Muscle of arm (tissue), 12 donors: ENCODE results near the gene MSI1. TPM values are rescaled to one million over a fixed set of nuclear protein-coding genes. Genes with fewer than 3 reads are reported as not detected.

ENCODE experiments used
- DNase-seq: peaks from one replicate; pipeline ENCODE4 v3.0.0-alpha.2; 2013
- polyA plus RNA-seq, 12 donors: library from polyadenylated mRNA; unstranded; fragments of 120-200 nt; gene quantifications; one replicate each; pipeline ENCODE4 v1.2.1, GENCODE V29; 2013; ENCODE audit not compliant: insufficient read length in 12 of 12

The MSI1 gene
- polyA plus RNA-seq, 12 donors = 3.0 to 6.5 (median 4.0) TPM; not detected in 1

DNA sequence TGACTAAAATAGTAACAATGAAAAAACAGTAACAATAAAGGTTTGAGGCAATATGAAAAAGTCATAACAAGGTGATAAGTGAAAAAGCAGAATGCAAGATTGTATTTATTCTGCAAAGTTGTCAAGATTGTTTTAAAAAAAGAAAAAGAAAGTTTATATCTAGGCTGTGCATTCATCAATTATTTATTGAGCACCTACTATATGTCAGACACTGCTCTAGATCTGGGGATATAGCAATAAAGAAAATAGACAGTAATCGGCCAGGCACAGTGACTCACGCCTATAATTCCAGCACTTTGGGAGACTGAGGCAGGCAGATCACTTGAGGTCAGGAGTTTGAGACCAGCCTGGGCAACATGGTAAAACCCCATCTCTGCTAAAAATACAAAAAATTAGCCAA is 45.2 kb downstream of the MSI1 start:
- DNase-seq = no peak

- DNase-seq = no peak
Observed at GRCh38 chr12:120321382-120322202, 47.4 kb downstream of the MSI1 start.

GRCh38 chr12:120317224-120318105 is 51.5 kb downstream of the MSI1 start:
- DNase-seq = peak; percentile 97

DNA sequence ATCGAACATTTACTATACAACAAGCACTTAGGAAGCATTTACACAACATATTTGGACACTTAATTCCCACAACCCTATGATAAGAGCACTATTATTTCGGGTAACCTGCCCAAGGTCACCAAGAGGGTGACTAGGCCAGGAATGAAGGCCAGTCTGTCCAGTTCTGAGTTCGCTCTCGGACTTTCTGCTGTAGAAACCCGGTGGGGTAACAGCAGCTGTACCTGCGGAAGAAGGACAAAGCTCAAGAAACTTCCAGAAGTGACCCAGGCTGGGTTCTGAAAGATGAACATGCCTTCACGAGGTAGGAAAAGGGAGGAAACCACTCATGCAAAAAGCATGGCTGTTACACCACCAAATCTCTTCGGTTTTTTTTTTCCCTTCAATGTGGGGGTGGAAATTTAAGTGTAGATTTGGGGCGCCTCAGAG is 52.2 kb downstream of the MSI1 start:
- no peak for DNase-seq

GRCh38 chr12:120314220-120314619 is 54.7 kb downstream of the MSI1 start:
- no peak for DNase-seq

- peak; percentile 94 for DNase-seq
Observed at GRCh38 chr12:120301962-120302815, 66.8 kb downstream of the MSI1 start, which contains the start of gene SIRT4. Gene SIRT4, plus strand, starts transcription at chr12:120302321. Its CDS starts 1,241 bp downstream, at chr12:120303562.

DNA sequence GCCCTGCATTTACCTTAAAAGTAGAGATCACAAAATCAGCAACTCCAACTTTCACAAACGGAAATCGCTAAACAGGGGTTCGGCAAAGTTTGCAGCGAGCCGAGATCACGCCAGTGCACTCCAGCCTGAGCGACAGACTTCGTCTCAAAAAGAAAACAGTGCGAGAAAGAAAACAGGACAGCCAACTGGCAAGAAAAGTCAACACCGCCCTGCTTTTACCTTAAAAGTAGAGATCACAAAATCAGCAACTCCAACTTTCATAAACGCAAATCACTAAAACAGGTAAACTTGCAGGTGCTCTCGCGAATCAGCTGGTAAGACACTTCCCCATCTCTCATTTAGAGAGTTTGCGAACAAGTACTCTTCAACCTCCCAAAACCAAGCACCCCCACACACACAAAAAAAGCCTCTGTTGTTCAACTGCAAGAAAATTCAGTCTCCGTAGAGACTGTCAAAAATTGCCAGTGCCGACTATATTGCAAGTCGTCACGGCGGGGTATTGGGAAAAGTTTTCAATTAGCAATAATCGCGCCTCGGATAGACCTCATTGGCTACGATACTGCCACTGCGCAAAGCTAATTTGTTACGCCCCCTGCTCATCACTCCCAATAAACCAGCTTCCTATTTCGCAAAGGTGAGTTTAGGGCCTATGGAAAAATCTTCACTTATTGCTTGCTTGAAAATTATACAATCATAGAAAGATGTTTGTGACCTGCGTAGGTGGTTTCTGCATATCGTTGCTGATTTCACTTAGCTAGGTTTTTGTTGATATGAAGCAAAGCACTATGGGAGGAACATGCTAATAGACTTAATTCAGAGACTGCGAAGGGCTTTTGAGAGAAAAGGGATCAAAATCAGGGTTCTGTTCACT is 76.1 kb downstream of the MSI1 start, which contains the start of gene RNU4-1:
Gene RNU4-1, minus strand, starts transcription at position 577 of the 871 bp plus-strand sequence.
- peak; percentile 89 for DNase-seq

- DNase-seq = no peak
Observed at GRCh38 chr12:120292411-120292660, 76.6 kb downstream of the MSI1 start.

Other genes starting within 250 kb of the MSI1 start
- 10 to 100 TPM in 11 of 12 donors, not detected in 1; 33.5 to 47.4 (median 39.5) TPM for gene GCN1, start 174.4 kb downstream of the MSI1 start, polyA plus RNA-seq
- 1,000 to 10,000 TPM in 11 of 12 donors, not detected in 1; 2,616 to 4,293 (median 3,683) TPM for gene RPLP0, start 168.1 kb downstream of the MSI1 start, polyA plus RNA-seq
- gene PXN, start 103.4 kb downstream of the MSI1 start, polyA plus RNA-seq = 100 to 1,000 TPM in 11 of 12 donors, 10 to 100 TPM in 1; 99.4 to 450 (median 171) TPM
- 1 to 10 TPM in 1 of 12 donors, not detected in 11; 1.8 TPM for gene RNU4-2, start 77.3 kb downstream of the MSI1 start, polyA plus RNA-seq
- not detected for gene RNU4-1, start 75.9 kb downstream of the MSI1 start, polyA plus RNA-seq
- gene SIRT4, start 66.8 kb downstream of the MSI1 start, polyA plus RNA-seq = 1 to 10 TPM in 10 of 12 donors, not detected in 2; 2.0 to 6.6 (median 4.3) TPM
- gene PLA2G1B, start 41.4 kb downstream of the MSI1 start, polyA plus RNA-seq = under 1 TPM in 1 of 12 donors, not detected in 11; 0.55 TPM
- 100 to 1,000 TPM in 6 of 12 donors, 10 to 100 TPM in 5, not detected in 1; 80.1 to 195 (median 107) TPM for gene COX6A1, start 68.9 kb upstream of the MSI1 start, polyA plus RNA-seq
- 10 to 100 TPM in 11 of 12 donors, not detected in 1; 16.8 to 43.3 (median 35.4) TPM for gene TRIAP1, start 77.2 kb upstream of the MSI1 start, polyA plus RNA-seq
- 10 to 100 TPM in 11 of 12 donors, not detected in 1; 10.6 to 22.1 (median 16.9) TPM for gene GATC, start 77.3 kb upstream of the MSI1 start, polyA plus RNA-seq
- gene SRSF9, start 100.6 kb upstream of the MSI1 start, polyA plus RNA-seq = 100 to 1,000 TPM in 4 of 12 donors, 10 to 100 TPM in 8; 72.6 to 467 (median 93.0) TPM
- 100 to 1,000 TPM in 11 of 12 donors, not detected in 1; 258 to 571 (median 356) TPM for gene DYNLL1, start 126.9 kb upstream of the MSI1 start, polyA plus RNA-seq
- 10 to 100 TPM in 11 of 12 donors, not detected in 1; 25.1 to 42.2 (median 36.7) TPM for gene COQ5, start 160.0 kb upstream of the MSI1 start, polyA plus RNA-seq
- 100 to 1,000 TPM in 11 of 12 donors, not detected in 1; 124 to 271 (median 165) TPM for gene RNF10, start 165.2 kb upstream of the MSI1 start, polyA plus RNA-seq
- 10 to 100 TPM in 11 of 12 donors, not detected in 1; 19.8 to 45.7 (median 24.0) TPM for gene POP5, start 212.2 kb upstream of the MSI1 start, polyA plus RNA-seq